Measurements from ENCODE around the gene ROBO3. TPM values are rescaled to one million over a fixed set of nuclear protein-coding genes. Genes with fewer than 3 reads are reported as not detected.
A peak's percentile ranks its signal among the peaks of the same experiment; 100 is the strongest.

The ROBO3 gene
- total RNA-seq, 1 experiment from 2014 or later: 6.6 TPM

GRCh38 chr11:124832571-124832970, 32.7 kb upstream of the ROBO3 start:
- no peak overlapping the region for H2AFZ ChIP-seq (ENCODE audit: low read length)
- H3K9ac ChIP-seq (ENCODE audit: low read length): no peak overlapping the region
- no peaks in the 10 kb centered on the region for H3K36me3 ChIP-seq (ENCODE audit: insufficient read depth, low read length)
- no peaks in the 10 kb centered on the region for H3K27me3 ChIP-seq (ENCODE audit: low read length)
- no peaks in the 10 kb centered on the region for H3K9me3 ChIP-seq (ENCODE audit: low read length)
- no peaks in the 10 kb centered on the region for H4K20me1 ChIP-seq (ENCODE audit: insufficient read depth, low read depth, low read length)
- H3K79me2 ChIP-seq (ENCODE audit: low read length): no peaks in the 10 kb centered on the region
- no peaks in the 10 kb centered on the region for H3K9me2 ChIP-seq (replicated peaks; ENCODE audit: insufficient read depth, low read length)
- H3K4me1 ChIP-seq (ENCODE audit: low read length): peaks cover 3% of the 10 kb centered on the region; the same call in 1 of the 2 replicates
- no peak overlapping the region for H3K4me3 ChIP-seq (ENCODE audit: low read length)
- DNase-seq: no peak
- no peak overlapping the region for H3K27ac ChIP-seq (ENCODE audit: low read length)
- no peak overlapping the region for H3K4me2 ChIP-seq (ENCODE audit: low read depth, low read length, poor library complexity, severe bottlenecking)

- H2AFZ ChIP-seq (ENCODE audit: low read length): no peak overlapping the region
- H3K9me3 ChIP-seq (ENCODE audit: low read length): no peaks in the 10 kb centered on the region
- no peaks in the 10 kb centered on the region for H3K79me2 ChIP-seq (ENCODE audit: low read length)
These were observed 30.6 kb upstream of the ROBO3 start for GRCh38 chr11:124834526-124835180.

DNA sequence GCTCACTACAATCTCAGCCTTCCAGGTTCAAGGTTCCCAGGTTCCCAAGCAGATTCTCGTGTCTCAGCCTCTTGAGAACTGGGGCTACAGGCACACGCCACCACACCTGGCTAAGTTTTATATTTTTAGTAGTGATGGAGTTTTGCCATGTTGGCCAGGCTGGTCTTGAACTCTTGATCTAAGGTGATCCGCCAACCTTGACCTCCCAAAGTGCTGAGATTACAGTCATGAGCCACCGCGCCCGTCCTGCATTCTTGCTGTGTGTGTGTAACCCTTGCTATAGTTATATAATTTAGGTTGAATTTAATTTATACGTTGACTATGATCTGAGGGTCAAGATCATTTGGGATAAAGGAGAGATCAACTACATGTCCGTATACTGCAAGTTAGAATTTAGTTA, 29.3 kb upstream of the ROBO3 start:
- no peak overlapping the region for H3K9ac ChIP-seq (ENCODE audit: low read length)
- H3K36me3 ChIP-seq (ENCODE audit: insufficient read depth, low read length): no peaks in the 10 kb centered on the region
- H3K27ac ChIP-seq (ENCODE audit: low read length): no peak overlapping the region
- H3K4me1 ChIP-seq (ENCODE audit: low read length): peaks cover 3% of the 10 kb centered on the region; the same call in 1 of the 2 replicates
- no peaks in the 10 kb centered on the region for H3K79me2 ChIP-seq (ENCODE audit: low read length)
- no peak overlapping the region for H3K4me2 ChIP-seq (ENCODE audit: low read depth, low read length, poor library complexity, severe bottlenecking)
- H4K20me1 ChIP-seq (ENCODE audit: insufficient read depth, low read depth, low read length): no peaks in the 10 kb centered on the region
- no peak overlapping the region for H2AFZ ChIP-seq (ENCODE audit: low read length)
- no peaks in the 10 kb centered on the region for H3K27me3 ChIP-seq (ENCODE audit: low read length)
- DNase-seq: no peak
- H3K4me3 ChIP-seq (ENCODE audit: low read length): no peak overlapping the region
- no peaks in the 10 kb centered on the region for H3K9me2 ChIP-seq (replicated peaks; ENCODE audit: insufficient read depth, low read length)
- no peaks in the 10 kb centered on the region for H3K9me3 ChIP-seq (ENCODE audit: low read length)

More at GRCh38 chr11:124834526-124835180, 30.6 kb upstream of the ROBO3 start:
- no peak overlapping the region for H3K4me3 ChIP-seq (ENCODE audit: low read length)
- no peaks in the 10 kb centered on the region for H4K20me1 ChIP-seq (ENCODE audit: insufficient read depth, low read depth, low read length)
- H3K9ac ChIP-seq (ENCODE audit: low read length): no peak overlapping the region
- H3K4me2 ChIP-seq (ENCODE audit: low read depth, low read length, poor library complexity, severe bottlenecking): no peak overlapping the region
- H3K27me3 ChIP-seq (ENCODE audit: low read length): no peaks in the 10 kb centered on the region
- H3K36me3 ChIP-seq (ENCODE audit: insufficient read depth, low read length): no peaks in the 10 kb centered on the region
- H3K4me1 ChIP-seq (ENCODE audit: low read length): peaks cover 3% of the 10 kb centered on the region; the same call in 1 of the 2 replicates
- DNase-seq: no peak
- no peak overlapping the region for H3K27ac ChIP-seq (ENCODE audit: low read length)
- no peaks in the 10 kb centered on the region for H3K9me2 ChIP-seq (replicated peaks; ENCODE audit: insufficient read depth, low read length)

DNA sequence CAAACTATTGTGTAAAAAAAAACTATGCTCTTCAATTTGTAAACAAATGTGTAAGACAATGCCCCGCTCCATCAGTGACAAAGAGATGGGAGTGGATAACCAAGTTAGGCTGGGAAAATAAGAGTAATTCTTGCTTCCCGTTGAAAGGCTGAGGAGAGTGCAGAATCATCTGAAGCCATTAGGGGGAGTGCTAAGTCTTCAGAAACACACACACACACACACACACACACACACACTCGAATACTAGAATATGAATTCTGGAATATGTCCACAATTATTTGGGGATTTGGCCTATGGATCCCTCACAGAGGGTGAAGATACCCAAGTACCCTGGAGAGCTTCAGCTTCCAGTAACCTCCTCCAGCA, 27.8 kb upstream of the ROBO3 start:
- peak; percentile 72 for DNase-seq
- H3K79me2 ChIP-seq (ENCODE audit: low read length): no peaks in the 10 kb centered on the region
- H4K20me1 ChIP-seq (ENCODE audit: insufficient read depth, low read depth, low read length): no peaks in the 10 kb centered on the region
- no peaks in the 10 kb centered on the region for H3K27me3 ChIP-seq (ENCODE audit: low read length)
- H3K4me2 ChIP-seq (ENCODE audit: low read depth, low read length, poor library complexity, severe bottlenecking): no peak overlapping the region
- no peaks in the 10 kb centered on the region for H3K36me3 ChIP-seq (ENCODE audit: insufficient read depth, low read length)
- H3K9me3 ChIP-seq (ENCODE audit: low read length): no peaks in the 10 kb centered on the region
- H3K9me2 ChIP-seq (replicated peaks; ENCODE audit: insufficient read depth, low read length): no peaks in the 10 kb centered on the region
- no peak overlapping the region for H3K9ac ChIP-seq (ENCODE audit: low read length)
- H3K4me1 ChIP-seq (ENCODE audit: low read length): peaks cover 3% of the 10 kb centered on the region; the same call in 1 of the 2 replicates
- H3K27ac ChIP-seq (ENCODE audit: low read length): no peak overlapping the region
- H2AFZ ChIP-seq (ENCODE audit: low read length): no peak overlapping the region
- no peak overlapping the region for H3K4me3 ChIP-seq (ENCODE audit: low read length)

DNA sequence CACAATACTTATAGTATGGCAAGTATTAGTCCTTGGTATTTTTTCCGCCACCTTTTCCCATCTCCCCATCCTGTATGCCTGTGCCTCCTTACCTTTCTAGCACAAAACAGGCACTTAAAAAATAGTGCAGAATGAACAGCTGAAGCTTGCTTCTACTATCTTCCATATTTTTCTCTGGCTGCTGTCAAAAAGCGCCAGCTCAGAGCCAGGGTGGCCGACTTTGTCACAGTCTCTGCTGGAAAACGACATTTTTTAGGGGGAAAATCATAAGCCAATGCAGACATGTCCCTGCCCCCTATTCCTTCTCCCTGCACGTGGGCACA, 26.5 kb upstream of the ROBO3 start:
- H3K4me2 ChIP-seq (ENCODE audit: low read depth, low read length, poor library complexity, severe bottlenecking): no peak overlapping the region
- no peaks in the 10 kb centered on the region for H3K36me3 ChIP-seq (ENCODE audit: insufficient read depth, low read length)
- no peaks in the 10 kb centered on the region for H3K27me3 ChIP-seq (ENCODE audit: low read length)
- no peak overlapping the region for H3K27ac ChIP-seq (ENCODE audit: low read length)
- no peaks in the 10 kb centered on the region for H3K9me2 ChIP-seq (replicated peaks; ENCODE audit: insufficient read depth, low read length)
- H2AFZ ChIP-seq (ENCODE audit: low read length): no peak overlapping the region
- no peak overlapping the region for H3K4me3 ChIP-seq (ENCODE audit: low read length)
- peaks cover 3% of the 10 kb centered on the region; the same call in 1 of the 2 replicates for H3K4me1 ChIP-seq (ENCODE audit: low read length)
- H4K20me1 ChIP-seq (ENCODE audit: insufficient read depth, low read depth, low read length): no peaks in the 10 kb centered on the region
- H3K79me2 ChIP-seq (ENCODE audit: low read length): no peaks in the 10 kb centered on the region
- no peaks in the 10 kb centered on the region for H3K9me3 ChIP-seq (ENCODE audit: low read length)
- H3K9ac ChIP-seq (ENCODE audit: low read length): no peak overlapping the region
- DNase-seq: no peak

GRCh38 chr11:124839128-124839971, 25.9 kb upstream of the ROBO3 start:
- H3K9me2 ChIP-seq (replicated peaks; ENCODE audit: insufficient read depth, low read length): no peaks in the 10 kb centered on the region
- H3K36me3 ChIP-seq (ENCODE audit: insufficient read depth, low read length): no peaks in the 10 kb centered on the region
- H3K79me2 ChIP-seq (ENCODE audit: low read length): no peaks in the 10 kb centered on the region
- no peaks in the 10 kb centered on the region for H3K27me3 ChIP-seq (ENCODE audit: low read length)
- H4K20me1 ChIP-seq (ENCODE audit: insufficient read depth, low read depth, low read length): no peaks in the 10 kb centered on the region
- H3K9me3 ChIP-seq (ENCODE audit: low read length): no peaks in the 10 kb centered on the region
- no peak overlapping the region for H3K27ac ChIP-seq (ENCODE audit: low read length)
- H3K4me3 ChIP-seq (ENCODE audit: low read length): no peak overlapping the region
- H3K4me2 ChIP-seq (ENCODE audit: low read depth, low read length, poor library complexity, severe bottlenecking): no peak overlapping the region
- peaks cover 3% of the 10 kb centered on the region; the same call in 1 of the 2 replicates for H3K4me1 ChIP-seq (ENCODE audit: low read length)
- no peak for DNase-seq
- no peak overlapping the region for H3K9ac ChIP-seq (ENCODE audit: low read length)
- no peak overlapping the region for H2AFZ ChIP-seq (ENCODE audit: low read length)

DNA sequence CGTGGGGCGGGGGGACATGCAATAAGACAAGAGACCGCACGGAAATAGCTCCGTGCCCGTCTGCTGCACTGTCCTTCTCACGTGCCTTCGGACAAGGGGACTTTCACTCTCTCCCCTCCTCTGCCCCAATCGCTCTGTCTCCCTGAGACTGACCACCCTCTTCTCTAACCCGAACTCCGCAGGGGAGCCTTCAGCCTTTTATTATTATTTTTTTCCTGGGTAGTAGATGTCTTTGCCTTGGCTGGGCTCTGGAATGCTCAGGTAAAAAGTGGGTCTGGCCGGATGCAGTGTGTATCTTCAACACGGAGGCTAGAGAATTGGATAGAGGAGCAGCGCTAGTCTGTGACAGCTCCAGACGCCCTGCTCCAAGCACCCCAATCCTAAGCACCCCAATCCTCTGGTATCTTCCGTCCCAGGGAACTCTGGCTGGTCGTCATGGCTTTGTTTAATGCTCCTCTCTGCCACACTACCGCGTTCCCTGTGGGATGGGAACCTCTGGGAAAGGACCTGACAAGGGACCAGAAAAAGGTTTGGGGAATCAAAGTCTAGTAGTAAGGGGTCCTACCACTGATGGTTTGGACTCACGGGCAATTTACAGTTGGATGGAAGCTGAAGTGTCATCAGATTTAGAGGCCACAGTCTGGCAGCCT, 25.1 kb upstream of the ROBO3 start:
- Histone ChIP-seq H4K20me1 (ENCODE audit: insufficient read depth, low read depth, low read length) (no peaks in the 10 kb centered on the region), H3K27me3 (ENCODE audit: low read length) (no peaks in the 10 kb centered on the region), H3K4me2 (ENCODE audit: low read depth, low read length, poor library complexity, severe bottlenecking) (no peak overlapping the region), H2AFZ (ENCODE audit: low read length) (no peak overlapping the region), H3K9me2 (replicated peaks; ENCODE audit: insufficient read depth, low read length) (no peaks in the 10 kb centered on the region), H3K9ac (ENCODE audit: low read length) (no peak overlapping the region), H3K27ac (ENCODE audit: low read length) (no peak overlapping the region), H3K9me3 (ENCODE audit: low read length) (no peaks in the 10 kb centered on the region), H3K4me1 (ENCODE audit: low read length) (no peaks in the 10 kb centered on the region), H3K79me2 (ENCODE audit: low read length) (no peaks in the 10 kb centered on the region), H3K4me3 (ENCODE audit: low read length) (no peak overlapping the region), H3K36me3 (ENCODE audit: insufficient read depth, low read length) (no peaks in the 10 kb centered on the region)
- DNase-seq: no peak

DNA sequence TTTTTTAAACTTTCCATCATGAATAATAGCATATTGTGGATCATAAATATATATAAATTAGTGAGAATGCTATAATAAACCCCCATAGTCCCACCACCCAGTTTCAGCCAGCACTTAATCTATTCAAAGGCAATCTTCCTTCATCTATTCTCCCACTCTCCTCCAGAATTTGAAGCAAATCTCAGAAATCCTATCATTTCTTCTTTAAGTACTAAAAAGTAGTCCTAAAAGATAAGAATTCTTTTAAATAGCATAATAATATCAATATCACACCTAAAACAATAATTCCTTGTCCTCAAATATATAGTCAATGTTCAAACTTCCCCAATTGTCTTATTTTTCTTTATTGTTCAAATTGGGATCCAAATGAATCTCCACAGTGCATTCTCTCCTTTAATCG, 24.6 kb upstream of the ROBO3 start:
- Histone ChIP-seq H3K9ac (ENCODE audit: low read length) (no peak overlapping the region), H3K79me2 (ENCODE audit: low read length) (no peaks in the 10 kb centered on the region), H3K4me1 (ENCODE audit: low read length) (no peaks in the 10 kb centered on the region), H3K4me3 (ENCODE audit: low read length) (no peak overlapping the region), H3K27ac (ENCODE audit: low read length) (no peak overlapping the region), H3K9me3 (ENCODE audit: low read length) (no peaks in the 10 kb centered on the region), H2AFZ (ENCODE audit: low read length) (no peak overlapping the region), H4K20me1 (ENCODE audit: insufficient read depth, low read depth, low read length) (no peaks in the 10 kb centered on the region), H3K27me3 (ENCODE audit: low read length) (no peaks in the 10 kb centered on the region), H3K4me2 (ENCODE audit: low read depth, low read length, poor library complexity, severe bottlenecking) (no peak overlapping the region), H3K36me3 (ENCODE audit: insufficient read depth, low read length) (no peaks in the 10 kb centered on the region), H3K9me2 (replicated peaks; ENCODE audit: insufficient read depth, low read length) (no peaks in the 10 kb centered on the region)
- no peak for DNase-seq
